T-helper 17 cell (primary cell): ENCODE data around the gene GJB4. TPM values are rescaled to one million over a fixed set of nuclear protein-coding genes. Genes with fewer than 3 reads are reported as not detected.
A peak's percentile ranks its signal among the peaks of the same experiment; 100 is the strongest.
"Not testable (repeated sequence)": the region's sequence is repeated elsewhere in the genome, so short reads cannot be mapped to it uniquely, and the experiment has no call there.

Experiments used
- ATAC-seq: fragments of 150-1000 bp; cut with Tn5 transposase; 2 replicates; pipeline ENCODE4 v1.10.0; 2021; ENCODE audit warnings: mild to moderate bottlenecking, moderate library complexity
- DNase-seq, 3 donors: peaks; one replicate each; pipeline versions ENCODE4 v3.0.0 to v3.0.0-alpha.2; 2020 to 2021
- H3K9me3 ChIP-seq: one replicate; pipeline ENCODE4 v1.7.0; 2013; ENCODE audit warnings: low read length, mild to moderate bottlenecking; ENCODE audit not compliant: control insufficient read depth, poor library complexity, severe bottlenecking
- H3K27ac Mint-ChIP-seq: one replicate; pipeline ENCODE4 v1.8.0; 2022; ENCODE audit warnings: mild to moderate bottlenecking, moderate library complexity, mixed read lengths
- H3K27me3 Mint-ChIP-seq: one replicate; pipeline ENCODE4 v1.8.0; 2022; ENCODE audit warnings: mixed read lengths
- H3K36me3 Mint-ChIP-seq: one replicate; pipeline ENCODE4 v1.8.0; 2022; ENCODE audit warnings: low read depth, mixed read lengths
- H3K4me1 Mint-ChIP-seq: one replicate; pipeline ENCODE4 v1.8.0; 2022; ENCODE audit warnings: mild to moderate bottlenecking, mixed read lengths
- H3K4me3 Mint-ChIP-seq: one replicate; pipeline ENCODE4 v1.8.0; 2022; ENCODE audit warnings: mild to moderate bottlenecking, moderate library complexity, mixed read lengths
- total RNA-seq, 4 donors: library from RNA in 2 of 4; stranded (reverse) in 2 of 4; gene quantifications; one replicate each; pipeline ENCODE4 v1.2.3 and lab custom pipeline; 2022 to 2026

The GJB4 gene
- not detected for total RNA-seq
- 0 reads per million in 2 donors for total RNA-seq (lab: John Stamatoyannopoulos, UW)

- ATAC-seq: no peak
These were observed at the start of gene GJB4 for GRCh38 chr1:34759503-34760357. Gene GJB4 (plus strand): TSS chr1:34759740. CDS start chr1:34761255, 1,515 bp downstream.

GRCh38 chr1:34710812-34711211 lies 48.7 kb upstream of the GJB4 start:
- no peak for ATAC-seq
- Mint-ChIP-seq H3K27ac (no peak overlapping the region), H3K4me1 (no peaks in the 10 kb centered on the region), H3K4me3 (no peak overlapping the region), H3K36me3 (no peaks in the 10 kb centered on the region), H3K27me3 (peaks cover 11% of the 10 kb centered on the region)
- no peak for DNase-seq
- no peaks in the 10 kb centered on the region for H3K9me3 ChIP-seq

More at GRCh38 chr1:34759503-34760357, at the start of gene GJB4:
- Mint-ChIP-seq H3K27me3 (peaks cover 37% of the 10 kb centered on the region), H3K4me1 (no peaks in the 10 kb centered on the region), H3K27ac (no peak within 1 kb of the TSS), H3K36me3 (no peaks in the 10 kb centered on the region), H3K4me3 (no peak within 1 kb of the TSS)
- no peaks in the 10 kb centered on the region for H3K9me3 ChIP-seq
- DNase-seq: no peak

GRCh38 chr1:34711485-34711884 lies 48.1 kb upstream of the GJB4 start:
- no peak overlapping the region for H3K4me3 Mint-ChIP-seq
- no peaks in the 10 kb centered on the region for H3K4me1 Mint-ChIP-seq
- no peaks in the 10 kb centered on the region for H3K9me3 ChIP-seq
- no peaks in the 10 kb centered on the region for H3K36me3 Mint-ChIP-seq
- H3K27ac Mint-ChIP-seq: no peak overlapping the region
- ATAC-seq: no peak
- no peak for DNase-seq
- peaks cover 10% of the 10 kb centered on the region for H3K27me3 Mint-ChIP-seq

GRCh38 chr1:34712007-34712688 lies 47.4 kb upstream of the GJB4 start:
- Mint-ChIP-seq H3K27ac (no peak overlapping the region), H3K4me3 (no peak overlapping the region), H3K36me3 (no peaks in the 10 kb centered on the region), H3K27me3 (peaks cover 10% of the 10 kb centered on the region), H3K4me1 (no peaks in the 10 kb centered on the region)
- no peaks in the 10 kb centered on the region for H3K9me3 ChIP-seq
- no peak for ATAC-seq
- no peak for DNase-seq

- DNase-seq (no peak), ATAC-seq (no peak)
- H3K4me1 Mint-ChIP-seq: no peaks in the 10 kb centered on the region
- no peaks in the 10 kb centered on the region for H3K9me3 ChIP-seq
- H3K27ac Mint-ChIP-seq: no peak overlapping the region
- no peaks in the 10 kb centered on the region for H3K36me3 Mint-ChIP-seq
- H3K27me3 Mint-ChIP-seq: peaks cover 10% of the 10 kb centered on the region
- no peak overlapping the region for H3K4me3 Mint-ChIP-seq
These were observed 46.1 kb upstream of the GJB4 start for GRCh38 chr1:34713443-34713842.

- ATAC-seq (no peak), DNase-seq (no peak)
- Mint-ChIP-seq H3K27me3 (peaks cover 19% of the 10 kb centered on the region), H3K27ac (no peak overlapping the region), H3K4me3 (peak overlapping the region; percentile 28), H3K4me1 (no peaks in the 10 kb centered on the region), H3K36me3 (no peaks in the 10 kb centered on the region)
- no peaks in the 10 kb centered on the region for H3K9me3 ChIP-seq
These were observed 45.2 kb upstream of the GJB4 start for GRCh38 chr1:34714386-34714785.

- no peak overlapping the region for H3K27ac Mint-ChIP-seq
- no peak overlapping the region for H3K4me3 Mint-ChIP-seq
- ATAC-seq (no peak), DNase-seq (no peak)
- H3K4me1 Mint-ChIP-seq: no peaks in the 10 kb centered on the region
- H3K27me3 Mint-ChIP-seq: peaks cover 27% of the 10 kb centered on the region
- H3K36me3 Mint-ChIP-seq: no peaks in the 10 kb centered on the region
- no peaks in the 10 kb centered on the region for H3K9me3 ChIP-seq
These were observed 44.4 kb upstream of the GJB4 start for GRCh38 chr1:34715139-34715538.

GRCh38 chr1:34721241-34721640 lies 38.3 kb upstream of the GJB4 start:
- Mint-ChIP-seq H3K4me1 (no peaks in the 10 kb centered on the region), H3K36me3 (peaks cover 5% of the 10 kb centered on the region), H3K27me3 (peaks cover 62% of the 10 kb centered on the region), H3K4me3 (no peak overlapping the region), H3K27ac (no peak overlapping the region)
- H3K9me3 ChIP-seq: no peaks in the 10 kb centered on the region
- ATAC-seq (no peak), DNase-seq (no peak)

- DNase-seq (no peak), ATAC-seq (no peak)
- Mint-ChIP-seq H3K36me3 (peaks cover 5% of the 10 kb centered on the region), H3K4me3 (no peak overlapping the region), H3K27me3 (peaks cover 67% of the 10 kb centered on the region), H3K4me1 (no peaks in the 10 kb centered on the region), H3K27ac (no peak overlapping the region)
- no peaks in the 10 kb centered on the region for H3K9me3 ChIP-seq
These were observed 37.7 kb upstream of the GJB4 start for GRCh38 chr1:34721646-34722355.

- H3K4me1 Mint-ChIP-seq: peaks cover 3% of the 10 kb centered on the region
- ATAC-seq (no peak), DNase-seq (no peak)
- H3K9me3 ChIP-seq: no peaks in the 10 kb centered on the region
- H3K27ac Mint-ChIP-seq: no peak overlapping the region
- H3K36me3 Mint-ChIP-seq: peaks cover 10% of the 10 kb centered on the region
- H3K27me3 Mint-ChIP-seq: peaks cover 76% of the 10 kb centered on the region
- H3K4me3 Mint-ChIP-seq: no peak overlapping the region
These were observed 32.7 kb upstream of the GJB4 start for GRCh38 chr1:34726861-34727260.

GRCh38 chr1:34730485-34730884 lies 29.1 kb upstream of the GJB4 start:
- H3K4me3 Mint-ChIP-seq: no peak overlapping the region

GRCh38 chr1:34732831-34733230 lies 26.7 kb upstream of the GJB4 start:
- H3K27ac Mint-ChIP-seq, H3K4me1 Mint-ChIP-seq, DNase-seq, H3K36me3 Mint-ChIP-seq, H3K9me3 ChIP-seq, ATAC-seq, H3K4me3 Mint-ChIP-seq: not testable (repeated sequence)
- H3K27me3 Mint-ChIP-seq: peaks cover 67% of the 10 kb centered on the region

More at GRCh38 chr1:34730485-34730884, 29.1 kb upstream of the GJB4 start:
- Mint-ChIP-seq H3K27ac (no peak overlapping the region), H3K27me3 (peaks cover 66% of the 10 kb centered on the region), H3K36me3 (peaks cover 6% of the 10 kb centered on the region), H3K4me1 (peaks cover 3% of the 10 kb centered on the region)
- ATAC-seq: no peak
- no peaks in the 10 kb centered on the region for H3K9me3 ChIP-seq
- no peak for DNase-seq

- ATAC-seq (no peak), DNase-seq (no peak)
- H3K36me3 Mint-ChIP-seq: peaks cover 2% of the 10 kb centered on the region
- H3K27ac Mint-ChIP-seq: no peak overlapping the region
- peaks cover 45% of the 10 kb centered on the region for H3K27me3 Mint-ChIP-seq
- H3K9me3 ChIP-seq: no peaks in the 10 kb centered on the region
- H3K4me1 Mint-ChIP-seq: peaks cover 2% of the 10 kb centered on the region
- H3K4me3 Mint-ChIP-seq: no peak overlapping the region
These were observed 22.8 kb upstream of the GJB4 start for GRCh38 chr1:34736692-34737091.
